Spleen (tissue), 11 donors: Measurements from ENCODE around the gene OLFM1. TPM values are rescaled to one million over a fixed set of nuclear protein-coding genes. Genes with fewer than 3 reads are reported as not detected.

Experiments
- DNase-seq: peaks from one replicate; pipeline ENCODE4 v3.0.0-alpha.2; 2020
- H3K27ac ChIP-seq, 8 donors: fragments of 200-600 bp; sonication (generic) in 7 of 8; 1 replicate in 4 of 8; 2 replicates in 4 of 8; pipeline versions ENCODE4 v1.5.0 to v1.8.0; 2016 to 2021; ENCODE audit warnings: inconsistent platforms in 4 of 8, mild to moderate bottlenecking in 4 of 8, moderate library complexity in 1 of 8
- H3K27me3 ChIP-seq, 7 donors: fragments of 200-600 bp; sonication (generic) in 6 of 7; replicated peaks in 1 of 7; 1 replicate in 4 of 7; 2 replicates in 3 of 7; pipeline versions ENCODE4 v1.5.0 to v1.8.0; 2016 to 2021; ENCODE audit warnings: inconsistent platforms in 3 of 7, mild to moderate bottlenecking in 1 of 7
- H3K36me3 ChIP-seq, 6 donors: fragments of 200-600 bp; sonication (generic) in 5 of 6; 1 replicate in 4 of 6; 2 replicates in 2 of 6; pipeline versions ENCODE4 v1.5.0 to v1.8.0; 2016 to 2021; ENCODE audit warnings: inconsistent platforms in 2 of 6
- H3K4me1 ChIP-seq, 6 donors: fragments of 200-600 bp; sonication (generic) in 5 of 6; 1 replicate in 3 of 6; 2 replicates in 3 of 6; pipeline versions ENCODE4 v1.5.0 to v1.8.0; 2016 to 2021; ENCODE audit warnings: inconsistent platforms in 3 of 6
- H3K4me3 ChIP-seq, 8 donors: fragments of 200-600 bp; sonication (generic) in 7 of 8; 1 replicate in 4 of 8; 2 replicates in 4 of 8; pipeline versions ENCODE4 v1.5.0 to v1.8.0; 2016 to 2021; ENCODE audit warnings: inconsistent platforms in 4 of 8, mild to moderate bottlenecking in 4 of 8, moderate library complexity in 2 of 8
- H3K9me3 ChIP-seq, 8 donors: fragments of 200-600 bp; sonication (generic) in 7 of 8; 1 replicate in 4 of 8; 2 replicates in 4 of 8; pipeline versions ENCODE4 v1.5.0 to v1.8.0; 2016 to 2021; ENCODE audit warnings: inconsistent platforms in 4 of 8
- CTCF ChIP-seq, 11 experiments: fragments of 200-600 bp in 7 of 11; fragments of 450-650 bp in 4 of 11; sonication (generic) in 4 of 11; IDR thresholded peaks in 8 of 11; conservative IDR thresholded peaks in 3 of 11; 1 replicate in 7 of 11; 2 replicates in 4 of 11; pipeline versions ENCODE4 v1.4.0 to v1.8.0; 2016 to 2021; ENCODE audit warnings: antibody characterized with exemption in 11 of 11, inconsistent platforms in 4 of 11, mild to moderate bottlenecking in 1 of 11
- POLR2A ChIP-seq, 3 donors: fragments of 450-650 bp; IDR thresholded peaks; one replicate each; pipeline ENCODE4 v1.5.1; 2017; ENCODE audit warnings: antibody characterized with exemption in 3 of 3, mild to moderate bottlenecking in 1 of 3
- POLR2AphosphoS5 ChIP-seq, 3 donors: sonication (generic); formaldehyde crosslinking; IDR thresholded peaks; one replicate each; pipeline ENCODE4 v1.5.1; 2017; ENCODE audit warnings: antibody characterized with exemption in 3 of 3
- WGBS, 5 donors: extraction: QIAGEN DNeasy Blood & Tissue Kit in 3 of 5; methylation state at CpG; one replicate each; pipeline versions ENCODE4 v1.1.5 to v1.1.7; 2013 to 2018; 5-methylcytosine and 5-hydroxymethylcytosine counted together
- intact Hi-C: fragments of 100-400 bp; cut with DNase I; formaldehyde crosslinking; loops from one replicate; pipeline ENCODE4 v1.15.0; 2023; ENCODE audit warnings: low total_unique reads
- polyA plus RNA-seq, 3 donors: library from polyadenylated mRNA; stranded (reverse); fragments of 200-250 nt; gene quantifications; one replicate each; pipeline ENCODE4 v1.2.1, GENCODE V29; 2013
- total RNA-seq, 7 donors: library from RNA; depleted of rRNA in 3 of 7; stranded (reverse); fragments of >200 nt in 3 of 7; fragmentation: NEBNext Ultra II Directional in 4 of 7; extraction: Animal tissue kit (Norgen Biotek cat#: 25700) in 4 of 7; gene quantifications; one replicate each; pipeline versions ENCODE4 v1.1.0 to v1.2.1, GENCODE V29; 2016 to 2021
- donor health status: healthy with polysubstance abuse.
- donor health status: DM: no; HTN: no; CAD: no; lungs with moderate emphysema.
- donor health status: DM: no; HTN: no; CAD: no.
- donor health status: Bipolar disorder and iron deficiency.
- donor health status: healthy.
- donor health status: DM: no; HTN: no; CAD: no.
- donor health status: DM: yes; HTN: yes; CAD: no.

Gene OLFM1
- total and polyA plus RNA-seq, 10 donors, result 5.9 to 109 (median 44.7) TPM

GRCh38 chr9:135098400-135099105 is 11.1 kb downstream of the OLFM1 start:
- WGBS, 5 donors, result 48 to 60% (median 53%) methylated on average over 21 to 22 of the region's 22 CpGs
- DNase-seq, result no peak
- intact Hi-C loops, result no loop called here

GRCh38 chr9:135099574-135099973 is 12.1 kb downstream of the OLFM1 start:
- no peak overlapping the region for H3K4me3 ChIP-seq
- intact Hi-C loops, result no loop called here
- 82 to 94% (median 89%) methylated on average over 5 of the region's 5 CpGs for WGBS, 5 donors
- peaks cover 0 to 4% (median 0%) of the 10 kb centered on the region in 6 donors for H3K4me1 ChIP-seq
- H3K9me3 ChIP-seq, result no peaks in the 10 kb centered on the region
- DNase-seq, result no peak
- H3K27ac ChIP-seq, result no peak overlapping the region
- TF ChIP-seq CTCF (IDR thresholded peaks at IDR 0.05 in 8 of 11, conservative IDR thresholded peaks at IDR 0.05 in 3 of 11) (no peak), POLR2A (IDR thresholded peaks at IDR 0.05) (no peak), POLR2AphosphoS5 (IDR thresholded peaks at IDR 0.05) (no peak)
- peaks cover 0 to 55% (median 3%) of the 10 kb centered on the region in 6 donors for H3K36me3 ChIP-seq
- peaks cover 0 to 87% (median 0%) of the 10 kb centered on the region in 7 donors for H3K27me3 ChIP-seq

More at GRCh38 chr9:135098400-135099105, 11.1 kb downstream of the OLFM1 start:
- Histone ChIP-seq H3K27ac (no peak overlapping the region), H3K9me3 (no peaks in the 10 kb centered on the region), H3K4me1 (peaks cover 0 to 4% (median 0%) of the 10 kb centered on the region in 6 donors), H3K27me3 (peaks cover 0 to 83% (median 0%) of the 10 kb centered on the region in 7 donors), H3K4me3 (no peak overlapping the region), H3K36me3 (peaks cover 0 to 51% (median 3%) of the 10 kb centered on the region in 6 donors)
- TF ChIP-seq CTCF (IDR thresholded peaks at IDR 0.05 in 8 of 11, conservative IDR thresholded peaks at IDR 0.05 in 3 of 11), result no peak
- peak in 1 of 3 donors; percentile 22 for TF ChIP-seq POLR2AphosphoS5 (IDR thresholded peaks at IDR 0.05)
- TF ChIP-seq POLR2A (IDR thresholded peaks at IDR 0.05), result no peak

GRCh38 chr9:135100241-135100681 is 12.8 kb downstream of the OLFM1 start:
- H3K27ac ChIP-seq, result no peak overlapping the region
- DNase-seq, result no peak
- H3K4me1 ChIP-seq, result peaks cover 0 to 4% (median 0%) of the 10 kb centered on the region in 6 donors
- TF ChIP-seq POLR2A (IDR thresholded peaks at IDR 0.05), result no peak
- TF ChIP-seq POLR2AphosphoS5 (IDR thresholded peaks at IDR 0.05), result no peak
- TF ChIP-seq CTCF (IDR thresholded peaks at IDR 0.05 in 8 of 11, conservative IDR thresholded peaks at IDR 0.05 in 3 of 11), result no peak
- no peaks in the 10 kb centered on the region for H3K9me3 ChIP-seq
- H3K27me3 ChIP-seq, result peaks cover 0 to 92% (median 0%) of the 10 kb centered on the region in 7 donors
- no peak overlapping the region for H3K4me3 ChIP-seq
- 49 to 62% (median 53%) methylated on average over 9 to 10 of the region's 10 CpGs for WGBS, 5 donors
- intact Hi-C loops, result no loop called here
- peaks cover 0 to 61% (median 3%) of the 10 kb centered on the region in 6 donors for H3K36me3 ChIP-seq

GRCh38 chr9:135100725-135101410 is 13.4 kb downstream of the OLFM1 start:
- DNase-seq, result no peak

More at GRCh38 chr9:135100725-135101410, 13.4 kb downstream of the OLFM1 start:
- TF ChIP-seq POLR2AphosphoS5 (IDR thresholded peaks at IDR 0.05) (no peak), CTCF (IDR thresholded peaks at IDR 0.05 in 8 of 11, conservative IDR thresholded peaks at IDR 0.05 in 3 of 11) (no peak), POLR2A (IDR thresholded peaks at IDR 0.05) (no peak)
- no peak overlapping the region for H3K27ac ChIP-seq
- H3K4me1 ChIP-seq, result peaks cover 0 to 4% (median 0%) of the 10 kb centered on the region in 6 donors
- H3K4me3 ChIP-seq, result no peak overlapping the region
- H3K27me3 ChIP-seq, result peaks cover 0 to 93% (median 0%) of the 10 kb centered on the region in 7 donors
- peaks cover 0 to 62% (median 3%) of the 10 kb centered on the region in 6 donors for H3K36me3 ChIP-seq
- intact Hi-C loops, result no loop called here
- no peaks in the 10 kb centered on the region for H3K9me3 ChIP-seq
- 77 to 90% (median 83%) methylated on average over 10 of the region's 10 CpGs for WGBS, 5 donors
